NCI-H146 treated with DMSO at 0.1 percent for 48 hours (cell line): ENCODE measurements around the gene LIG3.
"Not testable (repeated sequence)": the region's sequence is repeated elsewhere in the genome, so short reads cannot be mapped to it uniquely, and the experiment has no call there.

Source experiments
- DNase-seq: peaks from one replicate; lab custom pipeline; 2025; ENCODE audit not compliant: unreplicated experiment; lab: John Stamatoyannopoulos, UW

The LIG3 gene

DNA sequence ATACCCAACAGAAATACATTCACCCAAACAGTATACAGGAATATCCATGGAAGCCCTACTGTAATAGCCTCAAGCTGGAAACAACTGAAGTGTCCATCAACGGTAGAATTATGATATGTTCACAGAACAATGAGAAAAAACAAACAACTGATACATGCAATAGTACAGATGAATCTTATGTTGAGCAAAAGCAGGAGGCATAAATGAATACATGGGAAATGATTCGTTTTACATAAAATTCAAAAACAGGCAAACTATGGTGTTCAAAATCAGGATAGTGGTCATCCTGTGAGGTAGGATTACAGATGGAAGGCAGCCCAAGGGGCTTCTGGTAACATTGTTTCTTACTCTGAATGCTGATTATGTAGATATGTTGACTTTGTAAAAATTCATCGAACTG, 58.1 kb downstream of the LIG3 start:
- no peak for DNase-seq

DNA sequence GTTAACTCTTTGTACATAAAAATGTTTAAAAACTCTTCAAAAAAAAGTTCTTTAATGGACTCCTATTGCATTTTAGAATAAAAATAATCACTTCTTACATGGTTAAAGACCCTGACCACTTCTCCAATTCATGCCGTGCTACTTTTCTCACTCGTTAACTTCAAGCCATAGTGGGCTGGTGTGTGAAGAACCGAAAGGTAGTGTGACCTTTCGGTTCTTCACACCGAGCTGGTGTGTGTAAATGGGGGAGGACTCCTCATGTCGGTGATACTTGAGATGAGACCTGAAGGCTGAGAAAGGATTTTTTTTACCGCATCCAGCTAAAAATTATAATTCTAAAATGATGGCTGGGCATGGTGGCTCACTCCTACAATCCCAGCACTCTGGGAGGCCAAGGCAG, 61.1 kb downstream of the LIG3 start:
- no peak for DNase-seq

DNA sequence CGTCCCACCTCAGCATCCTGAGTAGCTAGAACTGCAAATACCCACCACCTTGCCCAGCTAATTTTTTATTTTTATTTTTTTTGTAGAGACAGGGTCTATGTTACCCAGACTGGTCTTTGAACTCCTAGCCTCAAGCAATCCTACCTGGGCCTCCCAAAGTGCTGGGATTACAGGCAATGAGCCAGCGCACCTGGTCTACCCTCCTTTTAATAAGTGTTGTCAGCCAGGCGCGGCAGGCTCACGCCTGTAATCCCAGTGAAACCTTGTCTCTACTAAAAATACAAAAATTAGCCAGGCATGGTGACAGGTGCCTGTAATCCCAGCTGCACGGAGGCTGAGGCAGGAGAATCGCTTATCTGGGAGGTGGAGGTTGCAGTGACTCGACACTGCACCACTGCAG, 63.9 kb downstream of the LIG3 start:
- DNase-seq = no peak

DNA sequence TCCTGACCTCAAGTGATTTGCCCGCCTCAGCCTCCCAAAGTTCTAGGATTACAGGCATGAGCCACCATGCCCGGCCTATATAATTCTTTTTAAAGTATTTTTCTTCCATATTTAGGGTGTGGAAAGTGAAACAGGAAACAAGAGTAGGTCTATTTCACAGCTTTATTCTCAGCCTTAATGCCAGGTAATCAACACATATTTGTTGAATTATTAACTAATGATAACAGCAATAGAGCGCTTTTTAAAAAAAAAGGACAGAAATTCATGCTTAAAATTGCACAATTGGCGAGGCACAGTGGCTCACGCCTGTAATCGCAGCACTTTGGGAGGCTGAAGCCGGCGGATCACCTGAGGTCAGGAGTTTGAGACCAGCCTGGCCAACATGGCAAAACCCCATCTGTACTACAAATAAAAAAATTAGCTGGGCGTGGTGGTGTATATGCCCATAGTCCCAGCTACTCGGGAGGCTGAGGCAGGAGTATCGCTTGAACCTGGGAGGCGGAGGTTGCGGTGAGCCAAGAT, 65.2 kb downstream of the LIG3 start:
- DNase-seq = not testable (repeated sequence)

DNA sequence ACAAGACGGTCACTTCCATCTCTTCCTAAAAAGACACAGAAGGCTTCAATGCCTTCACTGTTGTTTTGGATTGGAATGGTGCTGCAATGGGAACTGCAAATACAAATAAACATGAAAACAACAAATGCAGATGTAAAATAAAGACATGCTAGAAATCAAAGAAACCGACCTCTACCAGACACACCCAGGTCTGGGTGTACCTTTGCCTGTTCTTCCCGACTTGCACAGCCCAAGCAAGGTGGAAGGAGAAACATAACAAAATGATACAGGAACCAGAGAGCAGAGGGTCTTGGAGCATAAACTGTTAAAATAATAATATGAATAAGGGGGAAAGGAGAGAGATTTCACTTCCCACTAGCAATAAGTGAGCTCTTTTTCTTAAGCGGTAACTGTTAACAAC, 65.9 kb downstream of the LIG3 start:
- DNase-seq = no peak

DNA sequence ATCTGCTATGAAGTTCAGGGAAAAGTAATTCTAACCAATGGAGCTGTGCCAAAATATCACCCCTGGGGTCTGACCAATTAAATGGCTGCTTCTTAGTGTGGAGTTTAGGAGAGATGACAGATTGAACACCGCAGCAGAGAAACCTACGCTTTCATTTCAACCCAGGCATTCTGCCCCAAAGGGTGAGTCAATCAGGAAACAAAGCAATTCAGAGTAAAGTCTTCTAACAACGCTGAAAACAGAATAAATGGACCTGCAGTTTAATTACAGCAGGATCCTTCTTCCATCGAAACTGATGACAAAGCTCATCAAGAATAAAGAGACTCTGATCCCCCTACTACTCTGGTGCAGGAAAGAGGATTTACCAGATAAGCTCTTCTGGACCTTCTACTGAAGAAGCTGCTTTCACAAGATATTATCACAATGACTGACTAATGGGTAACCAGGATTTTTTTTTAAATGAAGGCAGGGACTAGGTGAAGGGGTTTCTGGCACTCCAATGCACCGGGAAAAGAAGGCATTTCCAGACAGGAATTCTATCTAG, 66.5 kb downstream of the LIG3 start:
- DNase-seq = no peak

DNA sequence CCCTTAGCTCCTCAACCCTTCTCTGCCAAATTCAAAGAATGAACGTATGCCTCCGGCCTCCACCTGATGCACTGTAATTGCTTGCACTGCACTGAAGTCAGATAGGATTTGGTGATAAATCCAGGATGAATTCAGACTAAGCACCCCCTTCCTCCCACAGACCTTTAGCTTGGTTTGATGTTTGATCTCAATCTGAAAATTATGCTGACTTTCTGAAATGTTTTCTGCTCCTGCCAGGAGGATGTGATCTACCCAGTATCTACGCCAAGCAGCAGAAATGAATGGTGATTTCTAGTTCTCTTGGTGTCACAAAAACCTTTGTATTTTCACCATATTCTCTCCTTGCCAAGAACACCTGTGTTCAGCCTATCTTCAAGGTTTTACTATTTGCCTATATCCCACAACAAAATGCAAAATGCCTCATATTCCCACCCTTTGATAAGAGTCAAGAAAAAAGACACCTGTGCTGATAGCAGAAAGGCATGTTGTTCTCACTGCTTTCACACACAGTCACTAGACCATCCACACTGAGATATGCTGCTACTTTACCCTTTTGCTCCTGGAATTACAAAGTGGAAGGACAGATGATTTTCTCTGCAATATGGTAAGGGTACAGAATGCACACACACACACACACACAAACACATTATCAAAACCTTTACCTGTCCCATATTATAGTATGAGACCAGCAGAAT, 68.5 kb downstream of the LIG3 start:
- no peak for DNase-seq

DNA sequence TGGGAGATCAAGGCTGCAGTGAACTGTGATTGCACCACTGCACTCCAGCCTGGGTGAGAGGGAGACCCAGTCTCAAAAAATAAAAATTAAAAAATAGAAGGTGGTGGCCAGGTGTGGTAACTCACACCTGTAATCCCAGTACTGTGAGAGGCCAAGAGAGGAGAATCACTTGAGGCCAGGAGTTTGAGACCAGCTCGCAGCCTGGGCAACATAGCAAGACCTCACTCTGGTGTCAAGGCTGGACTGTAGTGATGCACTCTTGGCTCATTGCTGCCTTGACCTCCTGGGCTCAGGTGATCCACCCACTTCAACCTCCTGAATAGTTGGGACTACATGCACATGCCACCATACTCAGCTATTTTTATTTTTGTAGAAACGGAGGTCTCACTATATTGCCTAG, 69.9 kb downstream of the LIG3 start:
- no peak for DNase-seq

DNA sequence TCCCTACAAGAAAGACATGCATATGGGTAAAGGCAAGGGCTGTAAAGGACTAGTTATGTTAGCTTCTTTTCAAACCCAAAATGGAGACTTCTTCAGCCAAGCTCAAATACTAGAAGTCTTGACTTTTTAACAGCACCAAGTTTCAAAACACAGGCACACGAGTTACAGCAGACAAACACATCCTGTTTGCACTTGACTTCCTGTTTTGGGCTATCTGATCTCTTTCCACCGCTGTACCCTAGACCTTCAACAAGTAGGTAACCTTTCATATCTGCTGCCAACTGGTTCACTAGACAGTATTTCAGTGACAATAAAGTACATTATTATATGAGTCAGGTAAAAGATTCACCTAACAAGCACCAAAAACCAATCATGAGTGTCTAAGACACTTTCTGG, 70.9 kb downstream of the LIG3 start:
- DNase-seq = no peak

DNA sequence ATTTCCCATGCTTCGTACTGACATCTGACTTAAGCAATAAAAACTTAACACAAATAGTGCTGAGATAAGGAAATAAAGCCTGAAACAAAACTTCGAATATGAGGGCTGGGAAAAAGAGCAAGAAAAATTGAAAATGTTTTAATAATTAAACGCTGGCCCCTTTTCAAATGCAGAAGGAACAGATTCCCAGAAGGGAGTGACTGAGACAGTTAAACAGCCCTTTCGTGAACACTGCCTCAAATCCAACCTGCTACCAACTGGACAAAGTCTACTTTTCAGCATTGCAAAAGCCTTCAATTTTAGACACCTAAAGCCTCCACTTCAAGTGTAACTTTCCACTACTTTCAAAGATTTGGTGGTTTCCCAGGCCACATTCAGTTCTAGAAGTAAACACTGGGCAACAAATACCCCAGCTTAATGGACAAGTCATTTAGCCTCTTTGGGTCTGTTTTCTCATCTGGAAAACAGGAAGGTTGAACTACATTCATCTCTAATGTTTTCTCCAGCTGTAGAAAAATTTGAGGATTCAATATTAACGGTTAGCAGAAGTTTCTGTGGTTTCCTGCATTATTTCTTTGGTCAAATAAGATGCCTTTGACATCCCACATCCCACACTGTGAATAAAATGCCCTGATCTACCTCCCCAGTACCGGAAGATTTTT, 71.4 kb downstream of the LIG3 start:
- no peak for DNase-seq

DNA sequence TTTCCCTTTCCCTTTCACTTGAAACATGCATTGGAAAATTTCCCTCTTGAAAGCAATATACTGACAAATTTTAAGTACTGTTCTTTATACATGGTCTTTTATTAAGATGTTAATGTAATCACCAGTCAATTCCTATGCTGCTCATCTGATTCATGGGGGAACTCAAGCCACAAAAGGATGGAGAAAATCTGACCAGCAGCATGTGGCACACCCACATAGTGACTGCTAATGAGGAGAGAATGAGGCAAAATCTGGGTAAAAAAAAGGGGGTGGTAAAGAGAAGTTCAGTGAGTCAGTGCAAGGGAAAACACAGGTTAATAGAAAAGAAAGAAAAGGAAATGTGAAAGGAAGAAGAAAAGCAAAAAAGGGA, 71.9 kb downstream of the LIG3 start:
- no peak for DNase-seq

DNA sequence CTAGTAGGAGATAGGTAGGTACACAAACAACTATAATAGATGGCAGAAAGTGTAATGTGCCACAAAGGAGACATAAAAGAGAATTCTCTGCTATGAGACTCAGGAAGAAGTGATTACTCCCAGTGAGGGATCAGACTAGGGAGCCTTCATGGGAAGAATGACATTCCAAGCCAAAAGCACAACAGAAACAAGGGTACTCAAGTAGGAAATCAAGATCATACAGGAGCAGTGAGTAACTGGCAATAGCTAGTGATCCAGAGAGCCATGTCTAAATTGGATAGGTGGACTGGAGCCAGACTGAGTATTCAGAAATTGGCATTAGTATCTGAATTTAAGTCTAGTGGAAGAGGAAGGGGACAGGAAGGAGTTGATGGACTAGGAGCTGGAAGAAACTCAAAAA, 72.5 kb downstream of the LIG3 start:
- DNase-seq = no peak

DNA sequence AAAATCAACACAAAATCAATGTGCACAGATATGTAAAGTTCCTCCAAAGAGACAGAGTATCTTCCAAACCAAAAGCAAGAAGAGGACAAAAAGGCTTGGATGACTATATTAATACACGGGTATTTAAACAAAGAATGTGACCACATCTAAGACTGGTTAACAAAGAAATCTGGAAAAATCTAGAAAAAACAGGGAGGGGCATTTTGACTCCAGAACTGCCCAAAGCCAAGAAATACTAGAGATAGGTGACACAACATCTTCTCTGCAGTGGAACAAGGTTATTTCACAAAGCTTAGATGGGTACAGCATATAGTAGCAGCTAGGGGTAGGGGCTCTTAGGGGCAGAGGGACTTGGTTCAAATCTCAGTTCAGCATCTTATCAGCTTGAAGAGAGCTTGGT, 72.9 kb downstream of the LIG3 start:
- DNase-seq = no peak

DNA sequence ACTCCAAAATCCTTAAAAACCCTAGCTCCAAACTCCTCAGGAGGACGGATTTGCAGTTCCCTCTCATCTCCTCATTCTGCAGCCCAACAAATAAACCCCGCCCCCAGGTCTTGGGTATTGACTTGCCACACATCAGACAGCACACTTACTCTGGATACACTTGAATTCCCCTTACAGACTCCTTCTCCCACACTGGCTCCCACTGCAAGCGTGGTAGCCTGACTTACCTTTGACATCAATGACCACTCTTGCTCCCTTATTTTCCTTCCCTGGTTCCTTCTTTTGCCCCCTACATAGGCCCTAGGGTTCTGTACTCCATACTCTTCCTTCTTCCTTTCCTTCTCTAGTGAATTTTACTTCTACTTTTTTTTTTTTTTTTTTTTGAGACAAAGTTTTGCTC, 75.7 kb downstream of the LIG3 start:
- no peak for DNase-seq

DNA sequence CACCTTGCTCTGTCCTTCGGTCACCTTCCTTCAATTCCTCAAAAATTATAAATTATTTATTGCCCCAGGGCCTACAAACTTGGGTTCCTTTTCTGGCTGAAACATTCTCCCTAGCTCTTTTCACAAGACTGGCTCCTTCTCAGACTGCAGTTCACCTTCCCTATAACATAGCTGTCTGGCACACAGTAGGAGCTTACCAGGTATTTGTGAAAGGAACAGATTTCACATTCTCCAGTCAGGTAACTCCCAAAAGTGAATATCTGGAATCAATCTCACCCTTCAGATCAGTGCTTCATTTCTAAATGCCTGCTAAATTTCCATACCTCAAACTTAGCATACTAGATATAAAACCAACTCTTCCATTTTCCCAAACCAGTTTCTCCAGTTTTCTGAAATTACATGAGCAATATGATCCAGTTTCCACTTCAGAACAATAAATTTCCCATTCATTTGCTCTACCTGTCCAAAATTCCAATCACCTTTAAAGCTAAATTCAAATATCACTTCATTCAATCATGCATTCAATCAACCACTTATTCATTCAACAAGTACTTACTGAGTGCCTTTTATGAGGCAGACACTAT, 77.1 kb downstream of the LIG3 start:
- no peak for DNase-seq
